ENCODE results near the gene CRTAC1.

The CRTAC1 gene

GRCh38 chr10:98029149-98030092, 1.0 kb downstream of the CRTAC1 start:
- DNase-seq (ENCODE audit: low spot score), result no peak

GRCh38 chr10:98028168-98028770, 2.2 kb downstream of the CRTAC1 start:
- peak; percentile 88 for DNase-seq (ENCODE audit: low spot score)

GRCh38 chr10:98023024-98023423, 7.4 kb downstream of the CRTAC1 start:
- DNase-seq (ENCODE audit: low spot score), result no peak

- DNase-seq (ENCODE audit: low spot score), result no peak
Measured at GRCh38 chr10:98020784-98021183, 9.6 kb downstream of the CRTAC1 start.

GRCh38 chr10:98020254-98020653, 10.2 kb downstream of the CRTAC1 start:
- no peak for DNase-seq (ENCODE audit: low spot score)

GRCh38 chr10:98019784-98020183, 10.6 kb downstream of the CRTAC1 start:
- no peak for DNase-seq (ENCODE audit: low spot score)

GRCh38 chr10:98016772-98017475, 13.5 kb downstream of the CRTAC1 start:
- DNase-seq (ENCODE audit: low spot score), result no peak

- DNase-seq (ENCODE audit: low spot score), result no peak
Measured at GRCh38 chr10:98013776-98014175, 16.6 kb downstream of the CRTAC1 start.

- DNase-seq (ENCODE audit: low spot score), result no peak
Measured at GRCh38 chr10:98013122-98013521, 17.3 kb downstream of the CRTAC1 start.

GRCh38 chr10:98012644-98013043, 17.8 kb downstream of the CRTAC1 start:
- DNase-seq (ENCODE audit: low spot score), result no peak

- no peak for DNase-seq (ENCODE audit: low spot score)
Measured at GRCh38 chr10:98010939-98011685, 19.3 kb downstream of the CRTAC1 start.

GRCh38 chr10:98006266-98006665, 24.2 kb downstream of the CRTAC1 start:
- peak; percentile 66 for DNase-seq (ENCODE audit: low spot score)

- no peak for DNase-seq (ENCODE audit: low spot score)
Measured at GRCh38 chr10:98001736-98002135, 28.7 kb downstream of the CRTAC1 start.

GRCh38 chr10:98000346-98000745, 30.1 kb downstream of the CRTAC1 start:
- no peak for DNase-seq (ENCODE audit: low spot score)

- DNase-seq (ENCODE audit: low spot score), result no peak
Measured at GRCh38 chr10:97999923-98000248, 30.5 kb downstream of the CRTAC1 start.

- DNase-seq (ENCODE audit: low spot score), result no peak
Measured at GRCh38 chr10:97999066-97999922, 31.1 kb downstream of the CRTAC1 start.

- peak; percentile 66 for DNase-seq (ENCODE audit: low spot score)
Measured at GRCh38 chr10:97991871-97992270, 38.5 kb downstream of the CRTAC1 start.

- DNase-seq (ENCODE audit: low spot score), result no peak
Measured at GRCh38 chr10:97981816-97982215, 48.6 kb downstream of the CRTAC1 start.

GRCh38 chr10:97977673-97978072, 52.7 kb downstream of the CRTAC1 start:
- DNase-seq (ENCODE audit: low spot score), result no peak

- DNase-seq (ENCODE audit: low spot score), result no peak
Measured at GRCh38 chr10:97975598-97975997, 54.8 kb downstream of the CRTAC1 start.
